Adrenal gland (tissue), 12 donors: Measurements from ENCODE around the gene VPS25. TPM values are rescaled to one million over a fixed set of nuclear protein-coding genes. Genes with fewer than 3 reads are reported as not detected.
"Not testable (repeated sequence)": the region's sequence is repeated elsewhere in the genome, so short reads cannot be mapped to it uniquely, and the experiment has no call there.

Experiments
- DNase-seq, 7 donors: peaks; one replicate each; pipeline ENCODE4 v3.0.0-alpha.2; 2019 to 2020
- H3K27ac ChIP-seq, 5 donors: fragments of 200-600 bp; sonication (generic) in 4 of 5; 1 replicate in 3 of 5; 2 replicates in 2 of 5; pipeline versions ENCODE4 v1.5.1 to v1.8.0; 2016 to 2020; ENCODE audit warnings: mild to moderate bottlenecking in 1 of 5
- H3K27me3 ChIP-seq: fragments of 200-600 bp; 2 replicates; pipeline ENCODE4 v1.8.0; 2021
- H3K36me3 ChIP-seq, 2 donors: fragments of 200-600 bp; replicated peaks in 1 of 2; 1 replicate in 1 of 2; 2 replicates in 1 of 2; pipeline versions ENCODE4 v1.5.1 to v1.8.0; 2018 to 2022
- H3K4me1 ChIP-seq, 2 donors: fragments of 200-600 bp; replicated peaks in 1 of 2; 1 replicate in 1 of 2; 2 replicates in 1 of 2; pipeline versions ENCODE4 v1.5.1 to v1.8.0; 2018 to 2021
- H3K4me3 ChIP-seq, 4 donors: fragments of 200-600 bp; sonication (generic) in 3 of 4; one replicate each; pipeline ENCODE4 v1.5.1; 2016 to 2018
- H3K9me3 ChIP-seq, 3 donors: fragments of 200-600 bp; sonication (generic) in 1 of 3; replicated peaks in 1 of 3; 1 replicate in 2 of 3; 2 replicates in 1 of 3; pipeline versions ENCODE4 v1.5.1 to v1.8.0; 2016 to 2021
- POLR2A ChIP-seq, 2 donors: fragments of 450-650 bp; IDR thresholded peaks; one replicate each; pipeline ENCODE4 v1.6.1; 2017; ENCODE audit warnings: antibody characterized with exemption in 2 of 2, mild to moderate bottlenecking in 2 of 2, moderate library complexity in 1 of 2
- WGBS, 4 donors: extraction: QIAGEN DNeasy Blood & Tissue Kit in 2 of 4; methylation state at CpG; one replicate each; pipeline versions ENCODE4 v1.1.5 to v1.1.7; 2013 to 2017; 5-methylcytosine and 5-hydroxymethylcytosine counted together
- intact Hi-C, 2 donors: fragments of 100-400 bp; cut with DNase I; formaldehyde crosslinking; loops; one replicate each; pipeline versions ENCODE4 v1.14.1 to v1.15.0; 2022 to 2023
- polyA plus RNA-seq, 3 donors: library from polyadenylated mRNA; stranded (reverse); fragments of 200-250 nt in 2 of 3; fragments of 350-450 nt in 1 of 3; fragmentation: Illumina TruSeq in 1 of 3; extraction: RNeasy Lipid Tissue Mini Kit (QIAGEN cat#74804) in 1 of 3; gene quantifications; one replicate each; pipeline ENCODE4 v1.2.3, GENCODE V29; 2013 to 2014
- total RNA-seq, 9 donors: library from RNA; depleted of rRNA in 4 of 9; stranded (reverse); fragments of >200 nt in 4 of 9; fragments of 120-200 nt in 1 of 9; fragmentation: NEBNext Ultra II Directional in 1 of 9; extraction: Animal tissue kit (Norgen Biotek cat#: 25700) in 1 of 9; gene quantifications; one replicate each; pipeline versions ENCODE4 v1.1.0 to v1.2.4, GENCODE V29; 2013 to 2023
- TF ChIP-seq, protein P1 (sequence below), 6 experiments: fragments of 450-650 bp in 4 of 6; fragments of 200-600 bp in 2 of 6; sonication (generic) in 1 of 6; IDR thresholded peaks; 1 replicate in 5 of 6; 2 replicates in 1 of 6; pipeline versions ENCODE4 v1.5.1 to v1.8.0; 2016 to 2021; ENCODE audit warnings: antibody characterized with exemption in 6 of 6, mild to moderate bottlenecking in 2 of 6, moderate library complexity in 1 of 6
- donor health status: healthy with polysubstance abuse.
- donor health status: Bipolar disorder and iron deficiency.
- donor health status: DM: yes; HTN: yes; CAD: no.
- donor health status: DM: no; HTN: no; CAD: no.
- donor health status: DM: no; HTN: no; CAD: no.
- donor health status: DM: yes; HTN: yes; CAD: no.

The VPS25 gene
- total and polyA plus RNA-seq, 12 donors, result 25.7 to 135 (median 51.6) TPM

DNA sequence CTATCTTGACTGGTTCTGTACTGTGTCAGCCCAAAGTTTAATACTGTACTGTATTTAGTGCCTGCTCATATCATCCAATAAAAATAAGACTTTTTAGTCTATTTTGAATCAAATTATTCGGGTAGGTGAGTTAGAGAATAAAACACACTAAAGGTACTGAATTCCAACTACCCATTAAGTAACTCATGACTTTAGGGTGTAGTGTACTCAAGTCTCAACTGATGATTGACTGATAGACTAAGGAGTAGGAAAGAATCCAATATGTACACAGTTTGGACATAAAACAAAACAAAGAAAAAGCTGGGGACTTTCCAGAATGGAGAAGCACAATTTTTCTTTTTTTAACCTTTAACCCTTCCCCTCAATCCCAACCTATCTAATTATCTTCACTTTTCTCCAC is 32.5 kb upstream of the VPS25 start:
- TF ChIP-seq POLR2A (IDR thresholded peaks at IDR 0.05), result no peak
- TF ChIP-seq, protein P1, sequence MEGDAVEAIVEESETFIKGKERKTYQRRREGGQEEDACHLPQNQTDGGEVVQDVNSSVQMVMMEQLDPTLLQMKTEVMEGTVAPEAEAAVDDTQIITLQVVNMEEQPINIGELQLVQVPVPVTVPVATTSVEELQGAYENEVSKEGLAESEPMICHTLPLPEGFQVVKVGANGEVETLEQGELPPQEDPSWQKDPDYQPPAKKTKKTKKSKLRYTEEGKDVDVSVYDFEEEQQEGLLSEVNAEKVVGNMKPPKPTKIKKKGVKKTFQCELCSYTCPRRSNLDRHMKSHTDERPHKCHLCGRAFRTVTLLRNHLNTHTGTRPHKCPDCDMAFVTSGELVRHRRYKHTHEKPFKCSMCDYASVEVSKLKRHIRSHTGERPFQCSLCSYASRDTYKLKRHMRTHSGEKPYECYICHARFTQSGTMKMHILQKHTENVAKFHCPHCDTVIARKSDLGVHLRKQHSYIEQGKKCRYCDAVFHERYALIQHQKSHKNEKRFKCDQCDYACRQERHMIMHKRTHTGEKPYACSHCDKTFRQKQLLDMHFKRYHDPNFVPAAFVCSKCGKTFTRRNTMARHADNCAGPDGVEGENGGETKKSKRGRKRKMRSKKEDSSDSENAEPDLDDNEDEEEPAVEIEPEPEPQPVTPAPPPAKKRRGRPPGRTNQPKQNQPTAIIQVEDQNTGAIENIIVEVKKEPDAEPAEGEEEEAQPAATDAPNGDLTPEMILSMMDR (IDR thresholded peaks at IDR 0.05), result no peak
- H3K4me3 ChIP-seq, result no peak overlapping the region
- H3K9me3 ChIP-seq, result no peaks in the 10 kb centered on the region
- DNase-seq, result no peak
- H3K4me1 ChIP-seq, result peaks cover 14 to 18% of the 10 kb centered on the region in 2 donors
- H3K36me3 ChIP-seq, result no peaks in the 10 kb centered on the region
- intact Hi-C loops, result no loop called here
- H3K27ac ChIP-seq, result no peak overlapping the region
- 82 to 94% (median 86%) methylated on average over 1 of the region's 1 CpG for WGBS, 4 donors
- H3K27me3 ChIP-seq, result no peaks in the 10 kb centered on the region

DNA sequence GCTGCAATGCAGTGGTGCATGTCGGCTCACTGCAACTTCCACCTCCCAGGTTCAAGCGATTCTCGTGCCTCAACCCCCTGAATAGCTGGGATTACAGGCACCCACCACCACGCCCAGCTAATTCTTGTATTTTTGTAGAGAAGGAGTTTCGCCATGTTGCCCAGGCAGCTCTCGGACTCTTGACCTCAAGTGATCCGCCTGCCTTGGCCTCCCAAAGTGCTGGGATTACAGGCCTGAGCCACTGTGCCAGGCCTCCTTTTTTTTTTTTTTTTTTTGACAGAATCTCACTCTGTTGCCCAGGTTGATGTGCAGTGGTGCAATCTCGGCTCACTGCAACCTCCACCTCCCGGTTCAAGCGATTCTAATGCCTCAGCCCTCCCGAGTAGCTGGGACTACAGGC is 30.3 kb upstream of the VPS25 start:
- intact Hi-C loops, H3K27me3 ChIP-seq, H3K4me3 ChIP-seq, DNase-seq, H3K27ac ChIP-seq, H3K36me3 ChIP-seq, H3K9me3 ChIP-seq: not testable (repeated sequence)
- 91 to 97% (median 94%) methylated on average over 11 of the region's 11 CpGs for WGBS, 4 donors
- H3K4me1 ChIP-seq, result peaks cover 14 to 18% of the 10 kb centered on the region in 2 donors

DNA sequence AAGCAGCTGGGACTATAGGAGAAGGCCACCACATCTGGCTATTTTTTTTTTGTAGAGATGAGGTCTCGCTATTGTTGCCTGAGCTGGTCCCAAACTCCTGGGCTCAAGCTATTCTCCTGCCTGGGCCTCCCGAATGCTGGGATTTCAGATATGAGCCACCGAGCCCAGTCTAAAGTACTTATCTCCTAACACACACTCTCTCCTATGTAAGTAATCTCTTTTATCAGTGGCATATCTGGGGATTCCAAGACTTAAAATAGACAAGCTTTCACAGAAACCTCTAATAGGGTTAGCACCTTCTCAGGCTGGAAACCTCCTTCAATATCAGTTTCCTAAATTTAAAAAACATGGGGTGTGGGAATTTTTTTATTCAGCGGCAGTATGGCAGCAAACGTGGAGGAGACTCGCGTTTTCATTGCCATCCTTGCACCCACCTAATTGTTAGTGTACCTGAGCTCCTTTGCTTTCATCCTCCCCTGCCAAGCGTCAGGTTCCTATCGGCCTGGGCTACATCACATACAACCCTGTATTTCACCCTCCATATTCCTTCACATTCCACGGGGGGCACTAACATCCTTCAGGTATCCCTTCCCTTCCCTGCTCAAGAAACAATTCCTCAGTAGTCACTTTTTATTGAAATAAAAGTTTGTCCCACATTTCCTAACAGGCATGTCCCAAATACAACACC is 29.5 kb upstream of the VPS25 start:
- intact Hi-C loops, result no loop called here
- no peaks in the 10 kb centered on the region for H3K27me3 ChIP-seq
- DNase-seq, result no peak
- peak overlapping the region in 4 of 5 donors; percentile 84 to 92 (median 90) for H3K27ac ChIP-seq
- WGBS, 4 donors, result 46 to 50% (median 48%) methylated on average over 10 of the region's 10 CpGs
- H3K36me3 ChIP-seq, result no peaks in the 10 kb centered on the region
- no peaks in the 10 kb centered on the region for H3K9me3 ChIP-seq
- H3K4me1 ChIP-seq, result peaks cover 14 to 24% of the 10 kb centered on the region in 2 donors
- H3K4me3 ChIP-seq, result peak overlapping the region in 2 of 4 donors; percentile 65 to 92
- no peak for TF ChIP-seq POLR2A (IDR thresholded peaks at IDR 0.05)
- TF ChIP-seq, protein P1 (IDR thresholded peaks at IDR 0.05), result peak in 1 of 6 experiments; percentile 13

DNA sequence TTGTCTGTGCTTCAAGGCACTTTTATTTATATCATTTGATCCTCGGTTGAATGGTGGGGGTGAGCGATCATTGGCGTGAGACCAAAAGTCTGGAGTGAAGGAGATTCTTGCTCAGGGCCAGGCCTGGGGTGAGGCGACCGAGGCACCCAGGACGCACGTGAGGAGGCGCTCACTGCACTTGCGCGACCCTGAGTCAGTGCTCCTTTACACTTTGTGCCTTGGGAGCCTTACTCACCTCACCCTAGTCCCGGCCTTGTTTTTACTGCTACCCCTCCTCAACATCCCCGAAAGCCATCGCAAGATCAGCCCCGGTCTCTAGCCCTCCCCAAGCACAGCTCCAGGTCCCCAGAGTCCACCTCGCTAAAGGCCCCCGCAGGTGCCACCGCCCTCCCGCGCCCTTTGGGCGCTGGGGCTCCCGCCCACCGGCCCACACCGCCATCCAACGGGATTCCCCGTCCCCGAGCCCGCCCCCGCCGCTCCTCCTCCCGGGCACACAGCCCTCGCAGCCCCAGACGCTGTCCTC is 28.9 kb upstream of the VPS25 start:
- Histone ChIP-seq H3K4me1 (peaks cover 14 to 24% of the 10 kb centered on the region in 2 donors), H3K27ac (peak overlapping the region; percentile 78 to 92 (median 89)), H3K9me3 (no peaks in the 10 kb centered on the region), H3K36me3 (no peaks in the 10 kb centered on the region), H3K4me3 (peak overlapping the region in 3 of 4 donors; percentile 46 to 92 (median 65)), H3K27me3 (no peaks in the 10 kb centered on the region)
- intact Hi-C loops, result no loop called here
- peak; percentile 62 to 84 (median 78) for DNase-seq
- TF ChIP-seq, protein P1 (IDR thresholded peaks at IDR 0.05), result no peak
- TF ChIP-seq POLR2A (IDR thresholded peaks at IDR 0.05), result no peak
- WGBS, 4 donors, result 1% methylated on average over 15 to 32 of the region's 32 CpGs
